Activated T-cell treated with anti-CD3 and anti-CD28 coated beads for 4 hours (primary cell): ENCODE results near the gene AHCYL1.
"Not testable (repeated sequence)": the region's sequence is repeated elsewhere in the genome, so short reads cannot be mapped to it uniquely, and the experiment has no call there.

Experiments
- DNase-seq: peaks from one replicate; pipeline ENCODE4 v3.0.0-alpha.2; 2020

The AHCYL1 gene

GRCh38 chr1:109984456-109985246 lies at the start of gene AHCYL1:
TSS of gene AHCYL1 (plus strand) at chr1:109984765. CDS start at chr1:109985053, 288 bp downstream.
- DNase-seq: peak; percentile 98

DNA sequence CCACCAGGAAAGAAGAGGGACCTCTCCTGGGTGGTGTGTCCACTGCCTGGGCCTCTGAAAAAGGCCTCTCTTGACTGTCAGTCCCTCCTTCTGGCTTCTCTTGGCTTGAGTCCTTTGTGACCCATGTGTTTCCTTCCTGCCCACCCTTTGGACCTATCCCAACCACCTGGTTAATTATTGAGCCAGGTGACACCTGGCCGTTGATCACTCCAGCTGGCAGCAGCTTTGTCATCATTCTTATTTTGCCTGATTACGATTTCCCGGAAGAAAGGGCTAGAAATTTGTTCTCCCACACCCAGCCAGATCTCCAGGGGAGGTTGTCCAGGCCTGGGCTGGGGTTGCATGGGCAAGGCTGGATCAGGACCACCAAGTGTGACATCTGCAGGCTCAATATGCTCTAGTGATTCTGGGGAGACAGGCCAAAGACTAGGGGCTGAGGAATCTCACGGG lies 49.1 kb upstream of the AHCYL1 start:
- no peak for DNase-seq

DNA sequence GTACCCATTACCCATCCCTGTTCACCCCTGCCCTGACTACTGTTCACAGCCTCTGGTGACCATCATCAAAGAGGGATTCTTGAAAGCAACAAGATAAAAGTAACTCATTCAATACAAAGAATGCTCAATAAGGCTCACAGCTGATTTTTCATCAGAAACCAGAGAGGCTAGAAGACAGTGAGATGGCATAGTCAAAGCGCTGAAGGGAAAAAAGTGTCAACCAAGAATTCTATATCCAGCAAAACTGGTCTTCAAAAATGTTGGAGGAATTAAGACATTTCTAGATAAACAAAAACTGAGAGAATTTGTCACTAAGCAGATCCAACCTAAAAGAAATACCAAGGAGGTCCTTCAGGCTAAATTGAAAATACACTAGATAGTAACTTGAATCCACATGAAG lies 46.8 kb upstream of the AHCYL1 start:
- DNase-seq: no peak

GRCh38 chr1:109938556-109938955 lies 46.0 kb upstream of the AHCYL1 start:
- DNase-seq: no peak

GRCh38 chr1:109942434-109942833 lies 42.1 kb upstream of the AHCYL1 start:
- DNase-seq: no peak

DNA sequence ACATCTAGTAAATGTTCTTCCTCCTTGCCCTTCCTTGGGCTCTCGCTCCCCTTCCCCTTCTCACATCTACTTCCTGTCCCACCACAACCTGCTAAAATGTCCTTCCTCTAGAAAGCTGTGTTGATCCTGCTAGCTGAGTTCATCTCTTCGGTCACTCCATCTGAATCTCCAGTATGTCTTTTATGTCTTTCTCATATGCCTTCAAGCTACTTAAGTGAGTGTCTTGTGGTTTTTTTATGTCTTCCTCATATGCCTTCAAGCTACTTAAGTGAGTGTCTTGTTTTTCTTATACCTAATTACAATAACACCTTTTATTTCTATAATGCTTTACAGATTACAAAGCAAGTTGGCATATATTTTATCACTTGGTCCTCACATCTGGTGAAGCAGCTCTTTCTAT lies 40.0 kb upstream of the AHCYL1 start:
- DNase-seq: no peak

GRCh38 chr1:109946511-109946910 lies 38.1 kb upstream of the AHCYL1 start:
- DNase-seq: no peak

- DNase-seq: no peak
Observed at GRCh38 chr1:109947582-109948284, 36.8 kb upstream of the AHCYL1 start.

DNA sequence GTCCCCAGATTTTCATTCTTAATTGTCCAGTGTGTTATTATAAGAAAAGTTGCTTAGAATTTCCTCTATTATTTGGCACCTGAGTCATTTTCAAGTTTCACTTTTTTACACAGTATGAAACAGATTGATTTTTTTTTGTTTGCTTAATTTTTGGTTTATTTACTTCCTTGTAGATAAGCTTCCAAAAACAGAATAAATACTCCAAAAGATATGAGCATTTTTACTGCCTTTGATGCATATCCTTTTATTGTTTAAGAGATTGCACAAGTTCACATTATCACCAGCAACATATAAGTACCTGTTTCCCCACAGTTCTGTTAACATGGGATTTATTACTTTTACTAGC lies 36.3 kb upstream of the AHCYL1 start:
- DNase-seq: no peak

DNA sequence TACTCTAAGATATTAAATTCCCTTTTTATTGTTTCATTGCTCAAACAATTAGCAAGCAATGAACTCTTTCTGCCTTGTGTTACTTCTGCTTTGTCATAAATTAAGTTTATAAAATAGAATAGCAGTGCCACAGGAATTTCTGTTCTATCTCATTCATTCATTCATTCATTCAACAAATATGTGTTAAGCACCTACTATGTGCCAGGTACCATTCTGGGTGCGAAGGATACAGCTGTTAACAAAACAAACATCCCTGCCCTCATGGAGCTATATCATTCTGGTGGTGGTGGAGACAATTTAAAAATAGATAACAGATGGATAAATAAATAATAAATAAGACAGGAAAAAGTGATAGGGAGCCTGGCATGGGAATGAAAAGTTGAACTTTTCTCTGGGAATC lies 34.5 kb upstream of the AHCYL1 start:
- DNase-seq: no peak

DNA sequence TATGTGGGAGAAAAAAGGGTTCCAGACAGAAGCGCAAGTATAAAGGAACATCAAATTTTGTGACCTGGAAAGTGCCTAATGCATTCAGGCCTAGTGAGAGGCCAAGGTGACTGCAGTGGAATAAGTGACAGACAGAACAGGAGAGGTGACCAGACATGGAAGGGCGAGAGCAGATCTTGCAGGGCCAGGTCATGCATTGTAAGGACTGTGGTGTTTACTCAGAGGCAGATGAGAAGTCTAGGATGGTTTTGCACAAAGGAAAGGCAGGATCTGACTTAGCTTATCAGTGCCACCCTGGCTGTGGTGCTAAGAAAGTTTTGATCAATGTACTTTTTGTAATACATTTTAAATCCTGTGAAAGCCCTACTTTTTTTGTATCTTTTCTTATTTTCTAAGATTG lies 34.1 kb upstream of the AHCYL1 start:
- no peak for DNase-seq

GRCh38 chr1:109951501-109951900 lies 33.1 kb upstream of the AHCYL1 start:
- not testable (repeated sequence) for DNase-seq

DNA sequence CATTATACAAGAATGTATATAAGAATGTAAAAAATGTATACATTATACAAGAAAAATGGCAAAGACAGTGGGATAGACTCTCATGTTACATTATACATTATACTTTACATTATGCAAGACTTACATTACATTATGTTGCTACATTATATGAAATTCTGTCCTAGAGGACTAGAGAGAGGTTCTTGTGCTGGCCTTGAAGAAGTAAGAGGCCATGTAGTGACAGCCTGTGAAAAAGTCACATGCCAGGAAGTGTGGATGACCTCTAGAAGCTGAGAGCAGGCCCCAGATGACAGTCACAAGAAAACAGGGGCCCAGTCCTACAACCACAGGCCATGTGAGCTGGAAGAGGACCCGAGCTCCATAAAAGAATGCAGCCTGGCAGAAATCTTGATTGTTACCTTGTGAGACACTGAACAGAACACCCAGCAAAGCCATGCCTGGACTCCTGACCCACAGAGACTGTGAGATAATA lies 30.5 kb upstream of the AHCYL1 start:
- DNase-seq: no peak

DNA sequence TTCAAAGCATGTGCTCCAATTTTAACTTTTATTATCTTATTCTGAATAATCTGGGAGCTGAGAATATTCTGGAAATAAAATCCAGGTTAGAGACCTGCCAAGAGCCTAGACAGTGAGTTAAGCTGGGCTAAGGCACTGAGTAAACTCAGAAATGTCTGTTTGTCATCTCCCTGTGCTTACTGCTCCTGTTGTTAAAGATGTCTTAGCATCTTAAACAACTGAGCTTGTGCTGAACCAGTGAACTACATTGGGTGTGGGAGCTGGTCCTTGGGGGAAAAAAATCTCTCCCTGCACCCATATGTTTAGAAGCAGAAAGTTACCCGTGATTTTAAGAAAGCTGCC lies 25.0 kb upstream of the AHCYL1 start:
- no peak for DNase-seq

GRCh38 chr1:109959974-109960744 lies 24.4 kb upstream of the AHCYL1 start:
- no peak for DNase-seq

- DNase-seq: no peak
Observed at GRCh38 chr1:109960745-109961094, 23.8 kb upstream of the AHCYL1 start.

- DNase-seq: no peak
Observed at GRCh38 chr1:109963864-109964263, 20.7 kb upstream of the AHCYL1 start.

- DNase-seq: no peak
Observed at GRCh38 chr1:109969146-109969829, 15.3 kb upstream of the AHCYL1 start.

DNA sequence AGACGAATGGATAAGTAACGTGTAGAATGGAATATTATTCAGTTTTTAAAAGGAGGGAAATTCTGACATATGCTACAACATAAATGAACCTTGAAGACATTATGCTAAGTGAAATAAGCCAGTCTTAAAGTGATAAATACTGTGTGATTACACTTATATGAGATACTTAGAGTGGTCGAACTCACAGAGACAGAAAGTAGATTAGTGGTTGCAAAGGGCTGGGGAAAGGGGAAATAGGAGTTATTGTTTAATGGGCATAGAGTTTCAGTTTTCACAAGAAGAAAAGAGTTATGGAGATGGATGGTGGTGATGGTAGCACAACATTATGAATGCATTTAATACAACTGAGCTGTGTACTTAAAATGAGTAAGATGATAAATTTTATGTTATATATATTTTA lies 14.7 kb upstream of the AHCYL1 start:
- DNase-seq: no peak

GRCh38 chr1:109971559-109971958 lies 13.0 kb upstream of the AHCYL1 start:
- DNase-seq: no peak

GRCh38 chr1:109974191-109974590 lies 10.4 kb upstream of the AHCYL1 start:
- DNase-seq: no peak

GRCh38 chr1:109975718-109976117 lies 8.8 kb upstream of the AHCYL1 start:
- DNase-seq: no peak

DNA sequence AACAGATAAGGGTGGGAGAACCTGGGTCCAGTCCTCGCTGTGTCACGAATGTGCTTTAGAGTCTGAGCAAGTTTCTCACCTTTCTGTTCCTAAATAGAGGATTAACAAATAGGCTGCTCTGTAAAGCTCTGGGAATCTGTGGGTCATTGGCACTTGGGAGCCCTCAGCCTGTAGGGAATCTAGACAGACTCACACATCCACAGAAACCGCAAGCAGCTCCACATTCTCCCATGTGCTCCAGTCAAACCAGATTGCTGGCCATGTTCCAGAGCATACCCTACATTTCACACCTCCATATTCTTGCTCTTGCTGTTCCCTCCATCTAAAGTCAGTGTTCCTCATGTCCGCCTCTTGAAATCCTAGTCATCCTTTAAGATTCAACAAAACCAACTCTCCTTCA lies 7.8 kb upstream of the AHCYL1 start:
- no peak for DNase-seq
